GM21576 (cell line): ENCODE measurements around the gene CMBL.
A peak's percentile ranks its signal among the peaks of the same experiment; 100 is the strongest.
"Not testable (repeated sequence)": the region's sequence is repeated elsewhere in the genome, so short reads cannot be mapped to it uniquely, and the experiment has no call there.

Experiments used
- ATAC-seq: cut with Tn5 transposase; IDR thresholded peaks from one replicate; pipeline ENCODE4 v1.9.1; 2021; ENCODE audit warnings: mild to moderate bottlenecking, moderate library complexity; ENCODE audit not compliant: unreplicated experiment

The CMBL gene

DNA sequence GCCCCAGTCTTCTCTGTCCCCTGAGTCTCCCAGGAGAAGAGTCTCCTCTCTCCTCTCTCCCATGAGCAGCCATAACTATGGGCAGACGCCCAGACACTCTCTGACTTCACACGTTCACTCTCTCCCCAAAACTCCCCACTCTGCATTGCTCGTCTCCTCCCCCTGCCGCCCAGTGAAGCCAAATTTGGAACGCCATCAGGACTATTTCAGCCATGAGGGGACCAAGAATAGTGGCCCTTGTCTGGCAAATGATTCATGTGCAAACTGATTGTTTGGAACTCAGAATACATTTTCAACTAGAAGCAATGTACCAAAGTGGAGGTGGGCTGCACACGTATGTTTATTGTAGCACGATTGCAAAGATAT lies 20.9 kb downstream of the CMBL start:
- no peak for ATAC-seq

DNA sequence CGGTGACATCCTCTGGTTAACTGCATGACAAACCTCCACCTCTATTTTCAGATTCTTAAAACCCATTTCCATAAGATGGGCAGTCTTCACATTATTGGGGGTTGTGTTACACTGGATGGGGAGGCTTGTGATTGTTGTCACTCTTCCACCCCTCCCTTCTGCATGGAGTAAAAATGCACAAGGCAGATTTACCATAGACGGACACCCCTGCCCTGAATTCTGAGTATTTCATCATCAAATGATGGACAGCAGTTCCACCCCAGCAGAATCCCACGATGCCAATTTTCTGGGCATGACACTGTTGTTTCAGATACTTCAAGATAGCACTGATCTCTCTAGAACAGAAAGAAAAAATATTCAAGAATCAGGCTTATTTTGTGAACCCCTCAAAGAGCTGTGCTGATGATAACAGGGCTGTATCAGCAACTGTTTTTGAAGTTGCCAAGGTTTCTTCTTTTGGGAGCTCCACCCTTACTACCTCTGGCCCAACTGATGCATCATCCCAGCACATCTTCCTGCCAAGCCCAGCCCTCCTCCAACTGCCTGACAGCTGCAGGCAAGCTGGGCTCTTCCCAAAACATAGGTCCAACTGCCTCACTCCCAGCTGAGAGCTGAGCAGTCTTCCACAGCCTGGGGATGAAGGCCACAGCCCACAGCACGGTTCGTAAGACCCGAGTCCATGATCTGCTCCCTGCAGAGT lies 21.4 kb downstream of the CMBL start:
- no peak for ATAC-seq

GRCh38 chr5:10285362-10285761 lies 22.3 kb downstream of the CMBL start:
- not testable (repeated sequence) for ATAC-seq

DNA sequence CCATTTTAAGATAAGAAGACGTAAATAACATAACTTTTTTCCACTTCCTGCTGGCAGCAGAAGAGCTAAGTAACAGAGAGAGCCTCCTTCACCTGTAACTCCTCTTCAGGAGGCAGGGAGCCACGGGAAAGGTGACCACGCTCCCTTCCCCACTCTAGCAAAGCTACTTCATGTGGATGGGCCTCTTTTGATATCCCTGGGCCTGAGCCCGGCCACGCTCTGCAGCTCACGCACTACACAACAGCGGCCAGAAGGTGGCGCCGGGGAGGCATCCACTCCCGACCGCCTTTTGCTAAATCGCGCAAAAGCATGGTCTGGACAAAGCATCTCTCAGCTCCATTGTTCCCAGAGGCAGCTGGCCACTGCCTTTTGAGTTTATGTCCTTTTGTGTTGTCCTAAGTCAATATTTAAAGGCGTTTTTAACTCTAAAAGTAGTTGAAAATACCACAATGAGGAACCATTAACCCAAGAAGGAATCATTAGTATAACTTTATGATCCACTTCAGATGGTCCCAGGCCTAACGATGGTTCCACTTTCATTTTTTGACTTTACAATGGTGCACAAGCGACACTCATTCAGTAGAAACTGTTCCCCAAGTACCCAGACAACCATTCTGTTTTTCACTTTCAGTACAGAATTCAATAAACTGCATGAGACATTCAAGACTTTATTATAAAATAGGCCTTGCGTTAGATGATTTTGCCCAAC lies 23.6 kb downstream of the CMBL start:
- ATAC-seq: peak; percentile 96

GRCh38 chr5:10279925-10280720 lies 27.6 kb downstream of the CMBL start:
- ATAC-seq: no peak

GRCh38 chr5:10279328-10279727 lies 28.4 kb downstream of the CMBL start:
- no peak for ATAC-seq

GRCh38 chr5:10278658-10279279 lies 28.9 kb downstream of the CMBL start:
- no peak for ATAC-seq

DNA sequence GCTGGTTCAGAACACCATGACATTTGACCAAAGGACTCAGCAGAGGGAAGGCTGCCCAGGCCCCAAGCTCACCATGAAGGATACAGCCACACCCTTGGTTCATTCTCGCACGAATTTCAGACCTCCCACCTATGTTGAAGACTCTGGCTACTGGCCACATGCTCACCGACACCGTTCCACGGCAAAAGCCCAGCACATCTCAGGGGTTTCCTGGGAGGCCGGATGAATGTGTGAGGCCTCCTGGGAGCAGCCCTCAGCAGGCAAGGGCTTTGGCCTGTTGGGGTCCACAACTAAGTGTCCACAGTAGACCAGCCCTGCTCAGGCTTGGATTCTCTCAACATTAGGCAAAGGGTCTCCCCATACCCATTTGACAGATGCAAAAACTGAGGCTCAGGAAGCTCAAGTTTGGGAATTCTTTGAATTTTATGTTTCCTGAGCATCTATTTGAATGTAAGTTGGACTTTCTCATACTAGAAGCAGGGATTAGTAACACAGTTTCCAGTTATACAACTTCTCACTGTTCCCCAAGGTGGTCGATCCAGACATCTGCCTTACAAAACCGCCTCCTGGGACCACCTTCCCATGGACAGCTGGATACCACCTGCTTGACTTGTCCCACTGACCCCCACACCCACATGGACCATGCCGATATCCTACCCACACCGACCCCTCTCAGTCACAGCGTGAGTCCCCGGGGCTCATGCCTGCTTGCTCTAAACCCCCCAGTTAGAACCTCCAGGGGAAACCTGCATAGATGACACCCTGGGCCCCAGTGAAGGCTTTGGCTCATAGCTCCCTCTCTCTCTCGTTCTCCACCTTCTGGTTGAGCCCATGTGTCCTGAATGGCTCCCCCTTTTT lies 29.7 kb downstream of the CMBL start:
- ATAC-seq: no peak

DNA sequence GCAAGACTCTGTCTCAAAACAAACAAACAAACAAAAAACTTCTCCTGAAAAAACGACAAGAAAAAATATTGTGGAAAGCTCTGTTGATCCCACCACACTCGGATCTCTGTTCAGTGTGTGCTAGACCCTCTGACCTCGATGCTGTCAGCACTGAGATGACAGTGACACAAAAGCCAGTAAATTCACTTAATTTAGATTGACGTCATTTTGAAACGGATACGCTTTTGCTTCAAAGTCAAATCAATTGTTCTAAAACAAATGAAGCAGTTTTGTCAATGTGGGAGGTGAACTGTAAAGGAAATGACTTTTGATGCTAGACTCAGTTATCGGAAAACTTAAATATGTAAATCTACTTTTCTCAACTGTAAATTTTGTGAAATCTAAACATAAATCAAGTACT lies 31.0 kb downstream of the CMBL start:
- ATAC-seq: no peak

GRCh38 chr5:10275991-10276390 lies 31.7 kb downstream of the CMBL start:
- ATAC-seq: no peak

GRCh38 chr5:10275460-10275859 lies 32.2 kb downstream of the CMBL start:
- ATAC-seq: no peak

DNA sequence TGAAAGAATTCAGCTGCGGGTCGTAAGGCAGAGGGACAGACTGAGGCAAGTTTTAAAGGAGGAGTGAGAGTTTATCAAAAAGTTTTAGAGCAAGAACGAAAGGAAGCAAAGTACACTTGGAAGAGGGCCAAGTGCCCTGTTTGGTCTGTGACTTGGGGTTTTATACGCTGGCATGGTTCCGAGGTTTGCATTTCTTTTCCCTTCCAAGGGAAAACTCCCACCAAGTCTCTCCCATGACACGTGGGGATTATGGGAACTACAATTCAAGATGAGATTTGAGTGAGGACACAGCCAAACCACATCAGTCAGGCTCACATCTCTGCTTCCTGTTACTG lies 34.9 kb downstream of the CMBL start:
- not testable (repeated sequence) for ATAC-seq

DNA sequence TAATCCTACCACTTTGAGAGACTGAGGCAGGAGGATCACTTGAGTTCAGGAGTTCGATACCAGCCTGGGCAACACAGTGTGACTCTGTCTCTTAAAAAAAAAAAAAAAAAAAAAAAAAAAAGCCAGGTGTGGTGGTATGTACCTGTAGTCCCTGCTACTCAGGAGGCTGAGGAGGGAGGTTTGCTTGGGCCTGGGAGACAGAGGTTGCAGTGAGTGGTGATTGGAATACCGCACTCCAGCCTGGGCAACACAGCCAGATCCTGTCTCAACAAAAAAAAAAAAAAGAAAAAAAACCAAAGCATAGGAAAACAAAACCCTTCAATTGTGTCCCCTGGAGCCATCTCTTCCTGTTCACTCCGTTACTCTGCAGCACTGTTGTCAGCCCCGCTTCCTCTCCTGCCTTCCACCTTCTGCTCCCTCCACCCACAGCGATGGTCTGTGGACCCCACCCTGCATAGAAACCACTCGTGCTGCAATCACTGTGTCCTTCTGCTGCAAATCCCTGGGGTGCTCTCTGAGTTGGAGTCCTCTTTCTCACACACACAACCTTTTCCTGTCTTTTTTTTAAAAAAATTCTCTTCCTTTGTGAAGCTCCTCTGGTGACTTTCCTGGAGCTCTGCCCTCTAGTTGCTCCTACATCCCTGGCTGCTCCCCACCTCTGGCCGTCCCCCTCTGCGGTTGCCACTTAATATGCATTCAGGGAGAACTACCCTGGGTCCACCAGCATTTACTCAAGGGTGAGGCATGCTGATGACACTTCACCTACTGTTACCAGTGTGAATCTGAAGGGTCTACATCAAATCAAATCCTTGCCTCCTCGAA lies 35.4 kb downstream of the CMBL start:
- no peak for ATAC-seq

DNA sequence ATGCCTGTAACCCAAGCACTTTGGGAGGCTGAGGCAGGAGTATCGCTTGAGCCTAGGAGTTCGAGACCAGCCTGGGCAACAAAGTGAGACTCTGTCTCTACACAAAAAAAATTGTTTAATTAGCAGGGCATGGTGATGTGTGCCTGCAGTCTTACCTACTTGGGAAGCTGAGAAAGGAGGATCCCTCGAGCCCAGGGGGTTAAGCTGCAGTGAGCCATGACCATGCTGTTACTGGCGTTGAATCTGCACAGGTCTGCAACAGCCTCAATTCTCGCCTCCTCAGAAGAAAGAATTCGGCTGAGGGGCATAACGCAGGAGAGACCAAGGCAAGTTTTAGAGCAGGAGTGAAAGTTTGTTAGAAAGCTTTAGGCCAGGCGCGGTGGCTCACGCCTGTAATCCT lies 39.6 kb downstream of the CMBL start:
- no peak for ATAC-seq

DNA sequence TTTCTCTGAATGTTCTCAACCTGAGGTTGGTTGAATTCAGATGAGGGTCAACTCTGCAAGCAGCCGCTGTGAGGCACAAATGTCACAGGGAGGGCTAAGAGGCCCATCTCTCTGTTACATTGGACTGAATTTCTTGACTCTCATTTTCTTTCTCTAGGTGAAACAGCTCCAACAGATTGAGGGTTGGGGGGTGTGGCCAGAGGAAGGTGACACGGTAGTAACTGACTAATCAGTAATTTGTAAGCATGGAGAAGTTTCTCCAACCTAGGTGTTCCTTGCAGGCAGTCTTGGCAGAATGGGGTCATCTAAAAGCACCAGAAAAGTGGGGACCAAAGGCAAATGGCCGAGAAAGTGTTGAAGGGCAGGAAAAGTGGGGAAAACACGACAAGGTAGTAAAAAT lies 40.9 kb downstream of the CMBL start:
- ATAC-seq: no peak

GRCh38 chr5:10266137-10266536 lies 41.6 kb downstream of the CMBL start:
- no peak for ATAC-seq

DNA sequence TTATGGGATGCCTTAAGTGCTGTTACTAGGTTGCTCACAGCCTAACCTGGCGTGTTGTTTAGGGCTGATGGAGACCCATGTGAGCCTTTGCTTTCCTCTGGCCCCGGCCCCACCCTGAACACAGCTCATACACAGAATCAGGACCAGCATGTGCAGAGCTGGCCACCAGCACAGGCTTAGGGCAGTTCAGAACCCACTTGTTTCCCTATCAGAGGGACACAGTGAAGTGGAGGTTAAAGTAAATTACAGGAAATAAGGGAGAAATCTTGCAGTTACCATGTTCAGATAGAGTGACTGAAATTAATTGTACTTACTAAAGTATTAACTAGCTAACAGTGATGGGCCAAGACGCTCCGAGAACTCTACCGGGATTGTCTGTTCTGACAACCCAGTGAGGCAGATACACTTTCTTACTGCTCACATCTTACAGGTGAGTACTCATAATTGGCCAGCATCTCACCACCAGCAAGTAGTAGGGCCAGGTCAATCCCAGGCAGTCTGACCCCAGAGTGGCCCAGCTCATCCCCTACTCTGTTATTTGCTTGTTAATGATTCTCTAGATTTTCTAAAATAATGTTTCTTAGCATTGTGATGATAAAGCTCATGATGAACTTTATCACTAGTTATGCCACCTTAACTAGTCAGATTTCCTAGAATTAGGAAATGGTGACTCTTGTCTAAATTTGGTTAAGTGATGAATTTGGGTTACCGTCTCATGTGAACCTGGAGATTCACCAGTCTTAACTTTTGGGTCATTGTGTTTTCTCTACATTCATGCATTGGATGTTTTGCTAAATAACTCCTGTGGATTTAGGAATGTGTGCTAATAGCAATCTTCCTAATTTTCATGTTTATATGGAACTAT lies 42.2 kb downstream of the CMBL start:
- no peak for ATAC-seq

GRCh38 chr5:10264604-10265003 lies 43.1 kb downstream of the CMBL start:
- no peak for ATAC-seq

DNA sequence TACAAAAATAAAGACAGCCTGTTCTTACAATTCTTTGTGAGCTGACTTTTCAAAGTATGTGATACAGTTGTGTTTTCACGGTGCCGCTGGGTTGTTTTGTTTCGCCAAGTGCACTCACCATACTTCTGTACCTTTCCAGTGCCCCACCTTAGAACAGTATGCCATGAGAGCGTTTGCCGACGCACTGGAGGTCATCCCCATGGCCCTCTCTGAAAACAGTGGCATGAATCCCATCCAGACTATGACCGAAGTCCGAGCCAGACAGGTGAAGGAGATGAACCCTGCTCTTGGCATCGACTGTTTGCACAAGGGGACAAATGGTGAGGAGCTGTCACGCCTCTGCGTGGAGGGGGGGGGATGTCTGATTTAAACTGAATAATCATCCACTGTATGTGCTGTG lies 44.7 kb downstream of the CMBL start:
- ATAC-seq: no peak
